ENCODE data around the gene TRAF3IP3.

GRCh38 chr1:209774592-209774991 is 18.7 kb downstream of the TRAF3IP3 start:
- TF ChIP-seq EZH2 (IDR thresholded peaks at IDR 0.05; ENCODE audit: borderline replicate concordance, low read length) (no peak), CTCF (conservative IDR thresholded peaks at IDR 0.05 in 1 of 2, IDR thresholded peaks at IDR 0.05 in 1 of 2; ENCODE audit: extremely low read depth in 1 of 2, insufficient read depth in 1 of 2, low read depth in 1 of 2, low read length in 2 of 2) (no peak)

Measured in mammary epithelial cell (primary cell).